Measurements from ENCODE around the gene CD8B.
"Not testable (repeated sequence)": the region's sequence is repeated elsewhere in the genome, so short reads cannot be mapped to it uniquely, and the experiment has no call there.

CD8B gene

DNA sequence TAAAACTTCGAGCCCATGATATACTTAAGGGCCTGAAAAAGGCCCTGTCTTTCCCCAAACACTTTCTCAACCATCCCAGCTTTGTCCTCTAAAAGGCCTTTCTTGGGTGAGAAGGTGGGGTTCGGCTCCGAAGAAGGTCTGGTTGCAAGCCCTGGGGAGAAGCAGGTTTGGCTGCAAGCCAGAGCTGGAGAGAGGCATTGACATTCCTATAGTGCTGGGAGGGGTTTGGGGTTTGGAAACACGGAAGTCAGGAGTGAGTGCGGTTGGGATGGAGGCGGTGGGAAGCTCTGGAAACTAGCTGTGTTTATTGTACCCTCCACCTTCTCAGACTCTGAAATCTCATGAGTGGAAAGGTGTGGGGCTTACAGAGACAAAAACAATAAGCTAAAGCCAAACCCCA, 5.7 kb downstream of the CD8B start:
- in situ Hi-C loops (cut with HindIII; ENCODE audit: low pct_ligation_motif_present, low sequenced_read_pairs); H3K36me3 ChIP-seq (replicated peaks); H3K27me3 ChIP-seq (replicated peaks); H3K27ac ChIP-seq; H3K4me3 ChIP-seq (ENCODE audit: low read depth, low read length): not testable (repeated sequence)
- peak; percentile 4 for DNase-seq

DNA sequence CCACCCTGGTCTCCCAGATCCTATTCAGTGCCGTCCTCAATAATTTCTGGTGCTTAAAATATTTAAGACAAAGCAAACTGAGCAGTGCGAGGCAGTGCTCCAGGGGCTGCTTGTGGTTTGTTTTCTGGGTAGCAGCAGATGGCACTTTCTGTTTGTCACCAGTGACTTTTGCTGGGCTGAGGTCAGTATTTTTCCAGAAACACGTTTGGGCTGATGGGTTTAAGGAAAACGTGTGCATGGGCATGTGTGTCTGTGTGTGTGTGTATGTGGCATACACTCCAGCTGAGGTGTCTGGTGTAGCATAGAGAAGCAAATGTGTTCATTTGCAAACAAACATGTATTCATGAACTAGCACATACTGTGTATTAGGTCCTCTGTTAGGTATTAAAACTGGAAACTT, 10.1 kb downstream of the CD8B start:
- H3K36me3 ChIP-seq (replicated peaks); DNase-seq; in situ Hi-C loops (cut with HindIII; ENCODE audit: low pct_ligation_motif_present, low sequenced_read_pairs); H3K27me3 ChIP-seq (replicated peaks); H3K27ac ChIP-seq; H3K4me3 ChIP-seq (ENCODE audit: low read depth, low read length): not testable (repeated sequence)

DNA sequence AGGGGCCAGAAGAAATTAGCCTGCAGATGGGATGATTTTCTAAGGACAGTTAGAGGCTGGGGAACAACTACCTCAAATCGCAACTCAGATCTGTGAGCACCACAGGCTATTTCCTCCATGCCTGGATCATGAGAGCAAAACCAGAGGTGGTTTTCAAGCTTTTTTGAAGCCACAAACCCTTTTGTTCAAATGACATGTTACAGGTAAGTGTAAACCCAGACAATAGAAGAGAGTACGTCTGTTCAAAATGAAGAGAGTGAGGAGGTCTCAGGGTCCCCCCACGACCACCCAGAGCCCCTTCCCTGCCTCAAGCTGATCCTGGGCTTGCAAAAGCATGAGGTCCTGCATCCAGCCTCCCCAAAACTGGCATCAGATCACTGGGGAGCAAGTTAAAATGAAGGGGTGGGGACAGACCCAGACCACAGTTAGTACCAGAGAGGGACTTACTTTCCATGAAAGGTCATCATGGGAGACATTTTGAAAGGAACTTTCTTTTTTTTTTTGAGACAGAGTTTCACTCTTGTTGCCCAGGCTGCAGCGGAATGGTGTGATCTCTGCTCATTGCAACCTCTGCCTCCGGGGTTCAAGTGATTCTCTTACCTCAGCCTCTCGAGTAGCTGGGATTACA, 19.0 kb downstream of the CD8B start:
- H3K36me3 ChIP-seq (replicated peaks); DNase-seq; H3K4me3 ChIP-seq (ENCODE audit: low read depth, low read length); H3K27me3 ChIP-seq (replicated peaks); H3K27ac ChIP-seq; in situ Hi-C loops (cut with HindIII; ENCODE audit: low pct_ligation_motif_present, low sequenced_read_pairs): not testable (repeated sequence)

DNA sequence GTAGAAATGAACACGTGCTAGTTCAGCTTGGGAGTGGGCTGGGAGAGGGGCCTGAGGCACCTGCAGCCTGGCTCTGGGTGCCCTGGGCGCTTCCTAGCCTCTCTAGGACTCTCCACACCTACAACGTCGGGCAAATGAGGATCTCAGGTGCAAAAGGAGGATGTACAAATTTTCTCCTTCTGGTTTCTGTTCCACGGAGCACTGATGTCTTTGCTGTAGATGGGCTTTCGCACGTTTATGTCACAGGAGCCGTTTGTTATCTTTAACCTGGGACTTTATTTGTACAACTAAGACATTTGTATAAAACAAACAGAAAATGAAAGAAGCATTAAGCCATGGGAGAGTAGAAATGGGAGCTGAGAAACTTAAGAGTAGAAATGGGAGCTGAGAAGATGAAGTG, 20.4 kb downstream of the CD8B start:
- in situ Hi-C loops (cut with HindIII; ENCODE audit: low pct_ligation_motif_present, low sequenced_read_pairs); H3K27me3 ChIP-seq (replicated peaks); DNase-seq; H3K36me3 ChIP-seq (replicated peaks); H3K27ac ChIP-seq; H3K4me3 ChIP-seq (ENCODE audit: low read depth, low read length): not testable (repeated sequence)

DNA sequence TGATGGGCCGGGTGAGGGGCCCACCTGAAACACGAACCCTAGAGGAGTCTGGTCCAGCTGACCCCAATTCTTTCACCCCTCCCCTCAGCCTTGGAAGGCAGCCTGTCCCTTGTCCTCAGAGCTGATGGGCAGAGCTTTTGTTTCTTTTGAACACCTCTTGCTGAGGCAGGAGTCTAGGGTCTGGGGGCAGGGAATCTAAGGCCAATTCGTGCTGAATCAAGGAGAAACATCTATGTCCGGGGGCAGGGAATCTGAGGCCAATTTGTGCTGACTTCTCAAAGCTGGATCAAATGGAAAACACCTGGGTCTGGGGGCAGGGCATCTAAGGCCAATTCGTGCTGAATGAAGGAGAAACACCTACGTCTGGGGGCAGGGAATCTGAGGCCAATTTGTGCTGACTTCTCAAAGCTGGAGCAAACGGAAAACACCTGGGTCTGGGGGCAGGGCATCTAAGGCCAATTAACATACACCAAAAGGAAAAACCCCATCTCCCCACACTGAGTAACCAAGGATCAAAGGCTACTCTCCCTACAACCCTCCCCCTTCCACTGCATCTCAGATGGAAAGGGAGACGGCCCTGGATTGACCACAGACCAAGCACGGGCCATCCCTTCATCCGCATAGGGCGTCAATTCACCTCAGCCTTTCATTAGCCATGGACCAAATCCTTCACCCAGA, 21.7 kb downstream of the CD8B start:
- H3K27me3 ChIP-seq (replicated peaks); H3K27ac ChIP-seq; in situ Hi-C loops (cut with HindIII; ENCODE audit: low pct_ligation_motif_present, low sequenced_read_pairs); H3K4me3 ChIP-seq (ENCODE audit: low read depth, low read length); DNase-seq; H3K36me3 ChIP-seq (replicated peaks): not testable (repeated sequence)

DNA sequence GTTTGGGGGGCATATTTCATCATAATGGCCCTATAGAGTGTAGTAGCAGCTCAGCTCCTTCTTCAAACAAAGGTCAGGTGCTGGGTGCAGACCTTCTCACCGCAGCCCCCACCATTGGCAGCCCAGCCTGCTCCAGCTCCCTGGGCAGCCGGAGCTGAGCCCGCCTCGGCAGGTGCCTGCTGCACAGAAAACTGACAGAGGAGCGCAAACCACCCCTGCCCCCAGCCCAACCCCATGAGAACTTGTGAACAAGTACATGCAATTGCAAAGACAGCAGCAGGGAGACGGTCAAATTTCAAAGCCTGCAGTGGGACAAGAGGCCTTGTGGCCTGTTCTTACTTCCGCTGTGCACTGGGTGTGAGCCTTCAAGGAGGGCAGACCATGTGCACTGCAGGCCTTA, 22.2 kb downstream of the CD8B start:
- in situ Hi-C loops (cut with HindIII; ENCODE audit: low pct_ligation_motif_present, low sequenced_read_pairs); H3K4me3 ChIP-seq (ENCODE audit: low read depth, low read length); H3K36me3 ChIP-seq (replicated peaks); H3K27me3 ChIP-seq (replicated peaks); H3K27ac ChIP-seq; DNase-seq: not testable (repeated sequence)

DNA sequence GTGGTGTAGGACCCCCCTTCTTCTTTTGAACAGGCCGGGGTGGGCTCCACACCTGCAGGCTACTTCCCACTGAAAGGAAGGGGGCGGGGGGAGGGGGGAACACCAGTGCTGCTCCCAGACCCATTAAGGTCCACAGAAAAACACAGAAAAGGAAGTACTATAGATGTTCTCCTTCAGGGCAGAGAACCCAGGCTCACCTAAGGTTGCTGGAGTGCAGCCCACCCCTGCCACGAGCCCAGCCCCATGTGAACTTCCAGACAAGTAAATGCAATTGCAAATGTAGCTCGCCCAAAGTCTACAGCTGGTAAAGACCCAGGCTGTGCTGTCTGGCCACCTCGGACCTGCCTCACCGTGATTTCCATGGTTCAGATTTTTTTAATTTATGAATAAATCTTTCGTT, 24.0 kb downstream of the CD8B start:
- H3K4me3 ChIP-seq (ENCODE audit: low read depth, low read length); H3K27me3 ChIP-seq (replicated peaks); DNase-seq; H3K27ac ChIP-seq; H3K36me3 ChIP-seq (replicated peaks); in situ Hi-C loops (cut with HindIII; ENCODE audit: low pct_ligation_motif_present, low sequenced_read_pairs): not testable (repeated sequence)

DNA sequence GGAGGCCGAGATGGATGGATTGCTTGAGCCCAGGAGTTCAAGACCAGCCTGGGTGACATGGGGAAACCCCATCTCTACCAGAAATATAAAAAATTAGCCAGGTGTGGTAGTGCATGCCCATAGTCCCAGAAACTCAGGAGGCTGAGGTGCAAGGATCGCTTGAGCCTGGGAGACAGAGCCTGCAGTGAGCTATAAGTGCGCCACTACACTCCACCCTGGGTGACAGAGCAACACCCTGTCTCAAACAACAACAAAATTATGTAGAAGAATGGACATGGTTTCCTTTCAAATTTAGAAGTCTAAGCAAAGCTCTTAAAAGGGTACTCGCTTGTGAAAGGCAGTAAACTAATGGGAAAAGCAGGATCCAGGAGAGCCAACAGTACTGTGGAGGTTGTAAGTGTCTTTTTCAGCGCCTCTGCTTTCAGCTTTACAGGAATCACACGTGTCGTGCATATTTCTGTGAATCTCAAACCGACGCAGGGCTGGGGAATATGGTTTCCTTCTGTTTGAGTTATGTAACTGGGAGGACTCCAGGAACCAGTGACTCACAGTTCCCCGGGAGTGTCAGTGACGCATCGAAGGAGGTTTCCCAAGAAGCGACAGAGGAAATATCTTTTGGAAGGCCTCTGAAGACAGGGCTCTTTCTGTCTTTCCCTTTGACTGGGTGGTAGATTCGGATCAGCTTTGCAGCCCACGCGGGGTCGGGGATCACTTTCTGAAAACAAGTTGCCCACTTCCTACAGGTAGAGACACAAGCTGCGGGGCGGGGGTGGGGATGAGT, 24.6 kb downstream of the CD8B start:
- H3K27ac ChIP-seq; in situ Hi-C loops (cut with HindIII; ENCODE audit: low pct_ligation_motif_present, low sequenced_read_pairs): not testable (repeated sequence)

DNA sequence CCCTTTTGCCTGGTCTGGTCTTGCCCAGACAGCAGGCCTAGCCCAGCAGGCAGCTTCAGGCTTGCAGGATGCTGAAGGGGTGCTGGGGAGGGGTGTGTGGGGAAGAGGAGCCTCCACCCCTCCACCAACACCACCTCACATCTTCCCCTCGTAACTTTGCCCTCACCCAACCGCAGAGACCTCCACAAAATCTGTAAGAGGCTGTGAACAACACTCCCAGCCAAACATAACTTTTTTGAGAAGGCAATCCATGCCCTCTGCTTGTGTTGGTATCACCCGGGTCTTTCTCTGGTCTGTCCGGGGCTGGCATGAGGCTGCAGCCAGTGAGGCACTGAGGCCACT, 26.2 kb downstream of the CD8B start:
- in situ Hi-C loops (cut with HindIII; ENCODE audit: low pct_ligation_motif_present, low sequenced_read_pairs) = not testable (repeated sequence)

More for the DNA sequence above, 24.6 kb downstream of the CD8B start:
- peak; percentile 92 for DNase-seq
- not testable (repeated sequence) for H3K4me3 ChIP-seq (ENCODE audit: low read depth, low read length); H3K27me3 ChIP-seq (replicated peaks); H3K36me3 ChIP-seq (replicated peaks)

DNA sequence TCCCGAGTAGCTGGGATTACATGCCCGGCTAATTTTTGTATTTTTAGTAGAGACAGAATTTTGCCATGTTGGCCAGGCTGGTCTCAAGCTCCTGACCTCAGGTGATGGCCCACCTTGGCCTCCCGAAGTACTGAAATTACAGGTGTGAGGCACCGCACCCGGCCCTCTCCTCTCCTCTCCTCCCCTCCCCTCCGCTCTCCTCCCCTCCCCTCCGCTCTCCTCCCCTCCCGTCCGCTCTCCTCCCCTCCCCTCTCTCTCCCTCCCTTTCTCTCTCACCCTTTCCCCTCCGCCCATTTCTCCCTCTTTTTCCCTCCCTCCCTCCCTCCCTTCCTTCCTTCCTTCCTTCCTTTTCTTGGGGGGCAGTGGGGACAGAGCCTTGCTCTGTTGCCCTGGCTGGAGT, 28.4 kb downstream of the CD8B start:
- TF ChIP-seq, protein P1, sequence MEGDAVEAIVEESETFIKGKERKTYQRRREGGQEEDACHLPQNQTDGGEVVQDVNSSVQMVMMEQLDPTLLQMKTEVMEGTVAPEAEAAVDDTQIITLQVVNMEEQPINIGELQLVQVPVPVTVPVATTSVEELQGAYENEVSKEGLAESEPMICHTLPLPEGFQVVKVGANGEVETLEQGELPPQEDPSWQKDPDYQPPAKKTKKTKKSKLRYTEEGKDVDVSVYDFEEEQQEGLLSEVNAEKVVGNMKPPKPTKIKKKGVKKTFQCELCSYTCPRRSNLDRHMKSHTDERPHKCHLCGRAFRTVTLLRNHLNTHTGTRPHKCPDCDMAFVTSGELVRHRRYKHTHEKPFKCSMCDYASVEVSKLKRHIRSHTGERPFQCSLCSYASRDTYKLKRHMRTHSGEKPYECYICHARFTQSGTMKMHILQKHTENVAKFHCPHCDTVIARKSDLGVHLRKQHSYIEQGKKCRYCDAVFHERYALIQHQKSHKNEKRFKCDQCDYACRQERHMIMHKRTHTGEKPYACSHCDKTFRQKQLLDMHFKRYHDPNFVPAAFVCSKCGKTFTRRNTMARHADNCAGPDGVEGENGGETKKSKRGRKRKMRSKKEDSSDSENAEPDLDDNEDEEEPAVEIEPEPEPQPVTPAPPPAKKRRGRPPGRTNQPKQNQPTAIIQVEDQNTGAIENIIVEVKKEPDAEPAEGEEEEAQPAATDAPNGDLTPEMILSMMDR (IDR thresholded peaks at IDR 0.05; ENCODE audit: low read depth, low read length, missing control alignments) = no peak
- Histone ChIP-seq H3K4me3 (ENCODE audit: low read depth, low read length) (no peak overlapping the region), H3K36me3 (replicated peaks) (no peaks in the 10 kb centered on the region), H3K27me3 (replicated peaks) (no peaks in the 10 kb centered on the region), H3K27ac (no peak overlapping the region)
- DNase-seq = no peak
- in situ Hi-C loops (cut with HindIII; ENCODE audit: low pct_ligation_motif_present, low sequenced_read_pairs) = no loop called here

More for the DNA sequence above, 26.2 kb downstream of the CD8B start:
- not testable (repeated sequence) for H3K4me3 ChIP-seq (ENCODE audit: low read depth, low read length); H3K27me3 ChIP-seq (replicated peaks); H3K27ac ChIP-seq; H3K36me3 ChIP-seq (replicated peaks); DNase-seq

Data from brain microvascular endothelial cell (primary cell).